RWPE2 (cell line): ENCODE measurements around the gene FSTL1.

ENCODE experiments used
- ATAC-seq: fragments of 200-7000 bp; cut with Tn5 transposase; 3 replicates; pipeline ENCODE4 v1.9.1; 2021; ENCODE audit warnings: low read depth
- DNase-seq: peaks from one replicate; pipeline ENCODE4 v3.0.0-alpha.2; 2020; ENCODE audit warnings: low spot score
- H3K27ac ChIP-seq: fragments of 450-650 bp; 2 replicates; pipeline ENCODE4 v1.5.1; 2017; ENCODE audit warnings: mild to moderate bottlenecking; ENCODE audit not compliant: poor library complexity, severe bottlenecking
- H3K27me3 ChIP-seq: fragments of 250-450 bp; sonication (Bioruptor Pico); 2 replicates; pipeline ENCODE4 v1.5.1; 2021; ENCODE audit warnings: mild to moderate bottlenecking, moderate library complexity; ENCODE audit not compliant: insufficient read depth, poor library complexity, severe bottlenecking
- H3K36me3 ChIP-seq: fragments of 250-450 bp; sonication (Bioruptor Pico); 2 replicates; pipeline ENCODE4 v1.5.1; 2020; ENCODE audit warnings: low read depth, mild to moderate bottlenecking, moderate library complexity
- H3K4me1 ChIP-seq: fragments of 250-450 bp; sonication (Bioruptor Pico); 2 replicates; pipeline ENCODE4 v1.5.1; 2021; ENCODE audit warnings: mild to moderate bottlenecking, moderate library complexity; ENCODE audit not compliant: insufficient read depth, poor library complexity, severe bottlenecking
- H3K4me3 ChIP-seq: fragments of 250-450 bp; sonication (Bioruptor Pico); 2 replicates; pipeline ENCODE4 v1.5.1; 2021; ENCODE audit warnings: mild to moderate bottlenecking, moderate library complexity; ENCODE audit not compliant: severe bottlenecking
- H3K9me3 ChIP-seq: fragments of 250-450 bp; sonication (Bioruptor Pico); 2 replicates; pipeline ENCODE4 v1.5.1; 2021; ENCODE audit warnings: mild to moderate bottlenecking, moderate library complexity; ENCODE audit not compliant: severe bottlenecking
- CTCF ChIP-seq: fragments of 450-650 bp; IDR thresholded peaks from one replicate; pipeline ENCODE4 v1.5.1; 2017; ENCODE audit warnings: mild to moderate bottlenecking, moderate library complexity; ENCODE audit not compliant: poor library complexity, severe bottlenecking

Gene FSTL1

DNA sequence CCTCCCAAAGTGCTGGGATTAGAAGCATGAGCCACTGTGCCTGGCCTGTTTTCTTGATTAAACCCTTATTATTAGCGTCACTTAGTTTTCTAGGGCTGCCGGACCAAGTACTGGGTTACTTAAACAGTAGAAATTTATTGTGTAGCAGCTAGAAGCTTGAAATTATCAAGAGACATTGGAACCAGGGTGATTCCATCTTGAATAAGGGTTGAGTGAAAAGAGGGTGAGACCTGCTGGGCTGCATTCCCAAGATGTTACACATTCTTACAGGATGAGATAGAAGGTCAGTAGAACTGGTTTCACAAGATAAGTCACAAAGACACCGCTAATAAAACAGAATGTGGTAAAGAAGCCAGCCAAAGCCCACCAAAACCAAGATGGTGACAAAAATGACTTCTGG, 18.6 kb upstream of the FSTL1 start:
- Histone ChIP-seq H3K4me3 (no peak overlapping the region), H3K36me3 (no peaks in the 10 kb centered on the region), H3K9me3 (no peaks in the 10 kb centered on the region), H3K27ac (peak overlapping the region; percentile 61), H3K4me1 (peaks cover 33% of the 10 kb centered on the region), H3K27me3 (no peaks in the 10 kb centered on the region)
- DNase-seq (no peak), ATAC-seq (peak; percentile 91)
- no peak for TF ChIP-seq CTCF

GRCh38 chr3:120468635-120469295, 18.0 kb upstream of the FSTL1 start:
- peak overlapping the region; percentile 61 for H3K27ac ChIP-seq
- no peak for ATAC-seq

DNA sequence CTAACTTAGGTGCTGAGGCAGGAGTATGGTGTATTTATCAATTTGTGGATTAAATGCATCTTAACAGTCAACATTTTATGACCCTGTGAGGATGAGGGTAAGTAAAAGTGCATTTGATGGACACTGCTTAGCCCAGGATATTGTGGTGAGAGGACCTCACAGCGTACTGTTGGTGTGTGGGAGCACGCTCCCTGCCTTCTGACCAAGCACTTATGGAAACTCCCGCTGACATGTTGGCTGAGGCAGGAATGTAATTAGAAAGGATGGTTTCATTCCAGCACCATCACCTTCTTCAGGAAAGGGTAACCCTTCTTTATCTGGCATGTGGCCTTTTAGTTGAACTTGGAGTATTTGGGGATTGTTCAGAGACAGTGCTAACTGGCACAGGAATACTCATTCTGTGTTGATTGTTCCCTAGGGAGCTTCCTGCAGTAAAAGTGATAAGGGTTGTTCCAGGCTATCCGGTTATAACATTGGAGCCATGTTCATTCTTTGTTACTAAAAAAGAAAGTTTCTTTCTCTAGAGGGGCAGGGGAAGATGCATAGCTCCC, 11.7 kb upstream of the FSTL1 start:
- no peak for TF ChIP-seq CTCF
- no peak overlapping the region for H3K27ac ChIP-seq
- no peak overlapping the region for H3K4me3 ChIP-seq
- H3K27me3 ChIP-seq, result no peaks in the 10 kb centered on the region
- no peaks in the 10 kb centered on the region for H3K4me1 ChIP-seq
- ATAC-seq (no peak), DNase-seq (no peak)
- no peaks in the 10 kb centered on the region for H3K36me3 ChIP-seq
- no peaks in the 10 kb centered on the region for H3K9me3 ChIP-seq

More at GRCh38 chr3:120468635-120469295, 18.0 kb upstream of the FSTL1 start:
- Histone ChIP-seq H3K36me3 (no peaks in the 10 kb centered on the region), H3K9me3 (no peaks in the 10 kb centered on the region), H3K4me3 (no peak overlapping the region), H3K4me1 (peaks cover 33% of the 10 kb centered on the region), H3K27me3 (no peaks in the 10 kb centered on the region)
- DNase-seq, result no peak
- no peak for TF ChIP-seq CTCF

GRCh38 chr3:120461416-120461815, 10.6 kb upstream of the FSTL1 start:
- Histone ChIP-seq H3K9me3 (no peaks in the 10 kb centered on the region), H3K27me3 (no peaks in the 10 kb centered on the region), H3K4me1 (no peaks in the 10 kb centered on the region), H3K27ac (no peak overlapping the region), H3K36me3 (no peaks in the 10 kb centered on the region), H3K4me3 (no peak overlapping the region)
- no peak for TF ChIP-seq CTCF
- ATAC-seq, result no peak
- no peak for DNase-seq

GRCh38 chr3:120460862-120461261, 10.1 kb upstream of the FSTL1 start:
- TF ChIP-seq CTCF, result no peak
- no peak for DNase-seq
- H3K36me3 ChIP-seq, result no peaks in the 10 kb centered on the region
- ATAC-seq, result no peak
- H3K27me3 ChIP-seq, result no peaks in the 10 kb centered on the region
- no peaks in the 10 kb centered on the region for H3K4me1 ChIP-seq
- no peaks in the 10 kb centered on the region for H3K9me3 ChIP-seq
- H3K27ac ChIP-seq, result no peak overlapping the region
- H3K4me3 ChIP-seq, result no peak overlapping the region
